Measurements from ENCODE around the gene CRYBG3.

The CRYBG3 gene

GRCh38 chr3:97911459-97911858, 89.6 kb downstream of the CRYBG3 start:
- no peak for TF ChIP-seq CTCF (IDR thresholded peaks at IDR 0.05; ENCODE audit: low read depth, low read length)
- DNase-seq (ENCODE audit: extremely low read depth, low read depth), result no peak

- DNase-seq (ENCODE audit: extremely low read depth, low read depth), result no peak
- no peak for TF ChIP-seq CTCF (IDR thresholded peaks at IDR 0.05; ENCODE audit: low read depth, low read length)
These were observed 92.6 kb downstream of the CRYBG3 start for GRCh38 chr3:97914388-97914787.

GRCh38 chr3:97916576-97916975, 94.8 kb downstream of the CRYBG3 start:
- TF ChIP-seq CTCF (IDR thresholded peaks at IDR 0.05; ENCODE audit: low read depth, low read length), result no peak
- DNase-seq (ENCODE audit: extremely low read depth, low read depth), result no peak

GRCh38 chr3:97917813-97918536, 96.2 kb downstream of the CRYBG3 start:
- peak; percentile 64 for DNase-seq (ENCODE audit: extremely low read depth, low read depth)
- no peak for TF ChIP-seq CTCF (IDR thresholded peaks at IDR 0.05; ENCODE audit: low read depth, low read length)

GRCh38 chr3:97927704-97928103, 105.9 kb downstream of the CRYBG3 start:
- DNase-seq (ENCODE audit: extremely low read depth, low read depth), result peak; percentile 35
- TF ChIP-seq CTCF (IDR thresholded peaks at IDR 0.05; ENCODE audit: low read depth, low read length), result no peak

- TF ChIP-seq CTCF (IDR thresholded peaks at IDR 0.05; ENCODE audit: low read depth, low read length), result no peak
- no peak for DNase-seq (ENCODE audit: extremely low read depth, low read depth)
These were observed 107.2 kb downstream of the CRYBG3 start for GRCh38 chr3:97928986-97929385.

GRCh38 chr3:97930018-97930417, 108.2 kb downstream of the CRYBG3 start:
- TF ChIP-seq CTCF (IDR thresholded peaks at IDR 0.05; ENCODE audit: low read depth, low read length), result no peak

More at GRCh38 chr3:97930018-97930417, 108.2 kb downstream of the CRYBG3 start:
- DNase-seq (ENCODE audit: extremely low read depth, low read depth), result no peak

All from AG09319 (cell line).